Measurements from ENCODE around the gene ANP32B.
"Not testable (repeated sequence)": the region's sequence is repeated elsewhere in the genome, so short reads cannot be mapped to it uniquely, and the experiment has no call there.

The ANP32B gene

GRCh38 chr9:97964901-97965300 is 18.2 kb upstream of the ANP32B start:
- no peak overlapping the region for H3K4me3 ChIP-seq (ENCODE audit: low read depth, low read length)
- DNase-seq (ENCODE audit: low read depth), result no peak
- TF ChIP-seq, protein P1, sequence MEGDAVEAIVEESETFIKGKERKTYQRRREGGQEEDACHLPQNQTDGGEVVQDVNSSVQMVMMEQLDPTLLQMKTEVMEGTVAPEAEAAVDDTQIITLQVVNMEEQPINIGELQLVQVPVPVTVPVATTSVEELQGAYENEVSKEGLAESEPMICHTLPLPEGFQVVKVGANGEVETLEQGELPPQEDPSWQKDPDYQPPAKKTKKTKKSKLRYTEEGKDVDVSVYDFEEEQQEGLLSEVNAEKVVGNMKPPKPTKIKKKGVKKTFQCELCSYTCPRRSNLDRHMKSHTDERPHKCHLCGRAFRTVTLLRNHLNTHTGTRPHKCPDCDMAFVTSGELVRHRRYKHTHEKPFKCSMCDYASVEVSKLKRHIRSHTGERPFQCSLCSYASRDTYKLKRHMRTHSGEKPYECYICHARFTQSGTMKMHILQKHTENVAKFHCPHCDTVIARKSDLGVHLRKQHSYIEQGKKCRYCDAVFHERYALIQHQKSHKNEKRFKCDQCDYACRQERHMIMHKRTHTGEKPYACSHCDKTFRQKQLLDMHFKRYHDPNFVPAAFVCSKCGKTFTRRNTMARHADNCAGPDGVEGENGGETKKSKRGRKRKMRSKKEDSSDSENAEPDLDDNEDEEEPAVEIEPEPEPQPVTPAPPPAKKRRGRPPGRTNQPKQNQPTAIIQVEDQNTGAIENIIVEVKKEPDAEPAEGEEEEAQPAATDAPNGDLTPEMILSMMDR (IDR thresholded peaks at IDR 0.05; ENCODE audit: low read depth, low read length, missing control alignments), result no peak

- no peak overlapping the region for H3K4me3 ChIP-seq (ENCODE audit: low read depth, low read length)
- TF ChIP-seq, protein P1 (IDR thresholded peaks at IDR 0.05; ENCODE audit: low read depth, low read length, missing control alignments), result no peak
- no peak for DNase-seq (ENCODE audit: low read depth)
Observed at GRCh38 chr9:97966493-97966892, 16.6 kb upstream of the ANP32B start.

GRCh38 chr9:97969014-97969413 is 14.1 kb upstream of the ANP32B start:
- TF ChIP-seq, protein P1 (IDR thresholded peaks at IDR 0.05; ENCODE audit: low read depth, low read length, missing control alignments), result no peak
- DNase-seq (ENCODE audit: low read depth), result no peak
- no peak overlapping the region for H3K4me3 ChIP-seq (ENCODE audit: low read depth, low read length)

DNA sequence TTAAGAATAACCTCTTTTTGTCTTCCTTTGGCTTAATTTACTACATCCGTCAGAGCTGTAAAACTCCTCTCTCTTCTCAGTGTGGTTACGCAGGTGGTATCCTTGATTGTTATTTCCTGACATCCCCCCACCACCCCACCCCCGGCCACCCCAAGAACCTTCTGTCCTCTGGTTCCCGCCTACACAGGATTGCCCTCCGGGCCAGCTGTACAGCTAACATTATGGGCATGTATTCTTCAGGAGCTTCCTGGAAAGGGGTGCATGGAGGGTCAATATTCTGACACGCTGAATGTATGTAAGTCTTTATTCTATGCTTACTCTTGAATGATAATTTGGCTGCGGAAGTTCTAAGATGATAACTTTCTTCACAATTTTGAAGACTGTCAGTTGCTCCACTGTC is 13.0 kb upstream of the ANP32B start:
- DNase-seq (ENCODE audit: low read depth), result no peak
- TF ChIP-seq, protein P1 (IDR thresholded peaks at IDR 0.05; ENCODE audit: low read depth, low read length, missing control alignments), result no peak
- H3K4me3 ChIP-seq (ENCODE audit: low read depth, low read length), result no peak overlapping the region

GRCh38 chr9:97972753-97973152 is 10.4 kb upstream of the ANP32B start:
- TF ChIP-seq, protein P1 (IDR thresholded peaks at IDR 0.05; ENCODE audit: low read depth, low read length, missing control alignments), result no peak
- no peak for DNase-seq (ENCODE audit: low read depth)
- H3K4me3 ChIP-seq (ENCODE audit: low read depth, low read length), result no peak overlapping the region

DNA sequence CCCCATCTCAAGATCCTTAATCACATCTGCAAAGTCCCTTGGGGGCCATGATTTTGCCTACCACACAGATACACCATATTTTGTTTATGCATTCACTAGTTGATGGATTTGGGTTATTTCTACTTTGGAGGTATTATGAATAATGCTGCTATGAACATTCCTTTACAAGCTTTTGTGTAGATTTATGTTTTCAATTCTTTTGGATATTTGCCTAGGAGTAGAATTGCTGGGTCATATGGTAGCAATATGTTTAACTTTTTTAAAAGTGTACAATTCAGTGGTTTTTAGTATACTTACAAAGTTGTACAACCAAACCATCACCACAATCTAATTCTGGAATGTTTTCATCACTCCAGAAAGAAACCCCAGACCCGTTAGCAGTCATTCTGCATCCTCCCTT is 7.8 kb upstream of the ANP32B start:
- TF ChIP-seq, protein P1 (IDR thresholded peaks at IDR 0.05; ENCODE audit: low read depth, low read length, missing control alignments), result no peak
- H3K4me3 ChIP-seq (ENCODE audit: low read depth, low read length), result no peak overlapping the region
- DNase-seq (ENCODE audit: low read depth), result no peak

GRCh38 chr9:97976633-97977032 is 6.5 kb upstream of the ANP32B start:
- not testable (repeated sequence) for H3K4me3 ChIP-seq (ENCODE audit: low read depth, low read length)

More at GRCh38 chr9:97976633-97977032, 6.5 kb upstream of the ANP32B start:
- DNase-seq (ENCODE audit: low read depth), result not testable (repeated sequence)

All from GM12864 (cell line).